Epidermal melanocyte (primary cell): ENCODE measurements around the gene FAM3D.

Experiments
- DNase-seq: peaks from one replicate; pipeline ENCODE4 v3.0.0; 2011; ENCODE audit warnings: low spot score; ENCODE audit not compliant: insufficient read length

FAM3D gene

GRCh38 chr3:58628823-58629562, 37.6 kb downstream of the FAM3D start:
- DNase-seq: peak; percentile 43

- DNase-seq: no peak
These were observed 38.6 kb downstream of the FAM3D start for GRCh38 chr3:58627941-58628340.

GRCh38 chr3:58627570-58627885, 39.0 kb downstream of the FAM3D start:
- DNase-seq: no peak

GRCh38 chr3:58626841-58627569, 39.6 kb downstream of the FAM3D start:
- no peak for DNase-seq

GRCh38 chr3:58625196-58625824, 41.3 kb downstream of the FAM3D start:
- no peak for DNase-seq

GRCh38 chr3:58624550-58624949, 42.0 kb downstream of the FAM3D start:
- DNase-seq: no peak

GRCh38 chr3:58623961-58624360, 42.6 kb downstream of the FAM3D start:
- no peak for DNase-seq

GRCh38 chr3:58623478-58623877, 43.1 kb downstream of the FAM3D start:
- no peak for DNase-seq

GRCh38 chr3:58622892-58623291, 43.7 kb downstream of the FAM3D start:
- DNase-seq: no peak

GRCh38 chr3:58622436-58622835, 44.1 kb downstream of the FAM3D start:
- DNase-seq: no peak

- DNase-seq: no peak
These were observed 45.3 kb downstream of the FAM3D start for GRCh38 chr3:58621086-58621830.

- no peak for DNase-seq
These were observed 46.2 kb downstream of the FAM3D start for GRCh38 chr3:58620421-58620820.

- DNase-seq: peak; percentile 43
These were observed 49.2 kb downstream of the FAM3D start for GRCh38 chr3:58617338-58617761.

- DNase-seq: no peak
These were observed 53.1 kb downstream of the FAM3D start for GRCh38 chr3:58613236-58614132.

GRCh38 chr3:58612830-58613229, 53.7 kb downstream of the FAM3D start:
- no peak for DNase-seq

GRCh38 chr3:58609990-58610389, 56.6 kb downstream of the FAM3D start:
- no peak for DNase-seq

GRCh38 chr3:58608648-58609047, 57.9 kb downstream of the FAM3D start:
- DNase-seq: no peak

GRCh38 chr3:58607816-58608215, 58.8 kb downstream of the FAM3D start:
- no peak for DNase-seq

- no peak for DNase-seq
These were observed 59.9 kb downstream of the FAM3D start for GRCh38 chr3:58606693-58607092.

GRCh38 chr3:58604031-58604430, 62.5 kb downstream of the FAM3D start:
- DNase-seq: no peak

GRCh38 chr3:58603606-58604005, 63.0 kb downstream of the FAM3D start:
- no peak for DNase-seq
